Neural crest cell (in vitro differentiated cells): ENCODE measurements around the gene ADAT3. TPM values are rescaled to one million over a fixed set of nuclear protein-coding genes. Genes with fewer than 3 reads are reported as not detected.

ENCODE experiments used
- DNase-seq: peaks from one replicate; pipeline ENCODE4 v3.0.0; 2021; ENCODE audit warnings: low read depth, mixed read lengths, low spot score
- H3K27ac Mint-ChIP-seq: one replicate; pipeline ENCODE4 v1.8.0; 2021; ENCODE audit warnings: mild to moderate bottlenecking, mixed read lengths; ENCODE audit not compliant: unreplicated experiment
- H3K27me3 Mint-ChIP-seq: 2 replicates; pipeline ENCODE4 v1.8.0; 2021; ENCODE audit warnings: low read depth, mild to moderate bottlenecking, mixed read lengths
- H3K36me3 Mint-ChIP-seq: 2 replicates; pipeline ENCODE4 v1.8.0; 2021; ENCODE audit warnings: low read depth, mild to moderate bottlenecking, mixed read lengths
- H3K4me1 Mint-ChIP-seq: 2 replicates; pipeline ENCODE4 v1.8.0; 2021; ENCODE audit warnings: mixed read lengths
- H3K4me3 Mint-ChIP-seq: one replicate; pipeline ENCODE4 v1.8.0; 2021; ENCODE audit warnings: mild to moderate bottlenecking, mixed read lengths
- H3K9me3 Mint-ChIP-seq: 2 replicates; pipeline ENCODE4 v1.8.0; 2021; ENCODE audit warnings: mixed read lengths
- total RNA-seq: library from RNA; stranded (reverse); gene quantifications from 2 replicates; pipeline ENCODE4 v1.2.1, GENCODE V29; 2021
- TF ChIP-seq, protein P1 (sequence below): fragments of 200-600 bp; sonication (generic); conservative IDR thresholded peaks from 2 replicates; pipeline ENCODE4 v1.5.0; 2021; ENCODE audit warnings: antibody characterized with exemption, mild to moderate bottlenecking

The ADAT3 gene
- total RNA-seq, 1 donor from 2014 or later, result 13.7 TPM

DNA sequence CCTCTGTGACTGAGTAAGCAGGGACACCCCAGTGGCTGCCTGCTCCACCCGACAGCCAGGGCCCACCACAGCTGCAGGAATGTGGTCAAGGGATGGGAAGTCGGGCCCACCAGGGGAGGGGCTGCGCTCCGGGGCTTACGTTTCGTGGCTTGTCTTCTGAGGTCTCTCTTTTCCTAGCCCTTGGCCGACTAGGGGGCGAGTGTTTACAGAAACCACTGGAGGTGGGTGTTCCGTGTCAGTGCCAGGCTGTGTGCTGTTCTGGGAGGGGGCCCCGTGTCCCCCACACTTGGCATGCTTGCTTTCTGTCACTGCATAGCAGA is 4.5 kb downstream of the ADAT3 start:
- Mint-ChIP-seq H3K4me1 (peaks cover 9% of the 10 kb centered on the region), H3K27me3 (no peaks in the 10 kb centered on the region), H3K4me3 (no peak overlapping the region), H3K36me3 (peaks cover 4% of the 10 kb centered on the region), H3K9me3 (no peaks in the 10 kb centered on the region), H3K27ac (no peak overlapping the region)
- no peak for DNase-seq
- TF ChIP-seq, protein P1, sequence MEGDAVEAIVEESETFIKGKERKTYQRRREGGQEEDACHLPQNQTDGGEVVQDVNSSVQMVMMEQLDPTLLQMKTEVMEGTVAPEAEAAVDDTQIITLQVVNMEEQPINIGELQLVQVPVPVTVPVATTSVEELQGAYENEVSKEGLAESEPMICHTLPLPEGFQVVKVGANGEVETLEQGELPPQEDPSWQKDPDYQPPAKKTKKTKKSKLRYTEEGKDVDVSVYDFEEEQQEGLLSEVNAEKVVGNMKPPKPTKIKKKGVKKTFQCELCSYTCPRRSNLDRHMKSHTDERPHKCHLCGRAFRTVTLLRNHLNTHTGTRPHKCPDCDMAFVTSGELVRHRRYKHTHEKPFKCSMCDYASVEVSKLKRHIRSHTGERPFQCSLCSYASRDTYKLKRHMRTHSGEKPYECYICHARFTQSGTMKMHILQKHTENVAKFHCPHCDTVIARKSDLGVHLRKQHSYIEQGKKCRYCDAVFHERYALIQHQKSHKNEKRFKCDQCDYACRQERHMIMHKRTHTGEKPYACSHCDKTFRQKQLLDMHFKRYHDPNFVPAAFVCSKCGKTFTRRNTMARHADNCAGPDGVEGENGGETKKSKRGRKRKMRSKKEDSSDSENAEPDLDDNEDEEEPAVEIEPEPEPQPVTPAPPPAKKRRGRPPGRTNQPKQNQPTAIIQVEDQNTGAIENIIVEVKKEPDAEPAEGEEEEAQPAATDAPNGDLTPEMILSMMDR, result no peak

DNA sequence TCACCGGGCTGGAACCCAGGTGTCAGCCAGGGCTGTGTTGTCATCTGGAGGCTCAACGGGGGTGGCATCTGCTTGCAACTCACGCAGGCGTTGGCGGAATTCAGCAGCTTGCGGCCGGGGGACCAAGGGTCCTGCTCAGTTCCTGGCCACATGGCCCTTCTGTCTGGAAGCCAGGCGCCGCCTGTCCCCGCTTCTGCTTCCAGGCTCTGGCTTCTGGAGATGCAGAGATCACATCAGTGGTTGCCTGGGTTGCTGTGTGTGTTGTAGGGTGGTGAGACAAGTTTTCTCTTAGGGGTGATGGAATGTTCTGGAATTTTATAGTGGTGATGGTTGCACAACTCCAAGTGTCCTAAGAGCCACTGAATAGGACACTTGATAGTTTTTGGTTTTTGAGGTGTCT is 5.0 kb downstream of the ADAT3 start:
- H3K27me3 Mint-ChIP-seq, result no peaks in the 10 kb centered on the region
- H3K36me3 Mint-ChIP-seq, result peaks cover 4% of the 10 kb centered on the region
- peak overlapping the region; percentile 63 for H3K27ac Mint-ChIP-seq
- peaks cover 9% of the 10 kb centered on the region for H3K4me1 Mint-ChIP-seq
- H3K4me3 Mint-ChIP-seq, result peak overlapping the region; percentile 39
- TF ChIP-seq, protein P1, result no peak
- no peak for DNase-seq
- no peaks in the 10 kb centered on the region for H3K9me3 Mint-ChIP-seq

DNA sequence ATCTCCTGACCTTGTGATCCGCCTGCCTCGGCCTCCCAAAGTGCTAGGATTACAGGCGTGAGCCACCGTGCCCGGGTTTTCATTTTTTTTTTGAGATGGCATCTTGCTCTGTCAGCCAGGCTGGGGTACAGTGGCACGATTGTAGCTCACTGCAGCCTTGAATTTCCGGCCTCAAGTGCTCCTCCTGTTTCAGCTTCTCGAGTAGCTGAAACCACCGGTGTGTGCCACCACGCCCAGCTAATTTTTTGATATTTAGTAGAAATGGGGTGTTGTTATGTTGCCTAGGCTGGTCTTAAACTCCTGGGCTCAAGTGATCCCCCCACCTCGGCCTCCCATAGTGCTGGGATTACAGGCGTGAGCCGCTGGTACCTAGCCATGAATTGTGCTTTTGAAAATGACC is 5.9 kb downstream of the ADAT3 start:
- no peak overlapping the region for H3K27ac Mint-ChIP-seq
- H3K36me3 Mint-ChIP-seq, result peaks cover 4% of the 10 kb centered on the region
- peaks cover 4% of the 10 kb centered on the region for H3K4me1 Mint-ChIP-seq
- H3K9me3 Mint-ChIP-seq, result no peaks in the 10 kb centered on the region
- no peak for DNase-seq
- H3K4me3 Mint-ChIP-seq, result no peak overlapping the region
- no peaks in the 10 kb centered on the region for H3K27me3 Mint-ChIP-seq
- TF ChIP-seq, protein P1, result no peak

DNA sequence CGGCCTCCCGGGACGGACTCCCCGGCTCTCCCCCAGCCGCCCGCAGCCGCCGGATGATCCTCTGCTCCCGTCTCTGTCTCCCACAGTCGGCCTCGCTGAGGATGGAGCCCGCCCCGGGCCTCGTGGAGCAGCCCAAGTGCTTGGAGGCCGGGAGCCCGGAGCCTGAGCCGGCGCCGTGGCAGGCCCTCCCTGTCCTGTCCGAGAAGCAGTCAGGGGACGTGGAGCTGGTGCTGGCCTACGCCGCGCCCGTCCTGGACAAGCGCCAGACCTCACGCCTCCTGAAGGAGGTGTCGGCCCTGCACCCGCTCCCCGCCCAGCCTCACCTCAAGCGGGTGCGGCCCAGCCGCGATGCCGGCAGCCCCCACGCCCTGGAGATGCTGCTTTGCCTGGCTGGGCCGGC is 6.8 kb downstream of the ADAT3 start:
- Mint-ChIP-seq H3K27ac (no peak overlapping the region), H3K4me1 (peaks cover 4% of the 10 kb centered on the region), H3K36me3 (peaks cover 4% of the 10 kb centered on the region), H3K27me3 (no peaks in the 10 kb centered on the region), H3K4me3 (no peak overlapping the region), H3K9me3 (no peaks in the 10 kb centered on the region)
- TF ChIP-seq, protein P1, result no peak
- DNase-seq, result no peak

DNA sequence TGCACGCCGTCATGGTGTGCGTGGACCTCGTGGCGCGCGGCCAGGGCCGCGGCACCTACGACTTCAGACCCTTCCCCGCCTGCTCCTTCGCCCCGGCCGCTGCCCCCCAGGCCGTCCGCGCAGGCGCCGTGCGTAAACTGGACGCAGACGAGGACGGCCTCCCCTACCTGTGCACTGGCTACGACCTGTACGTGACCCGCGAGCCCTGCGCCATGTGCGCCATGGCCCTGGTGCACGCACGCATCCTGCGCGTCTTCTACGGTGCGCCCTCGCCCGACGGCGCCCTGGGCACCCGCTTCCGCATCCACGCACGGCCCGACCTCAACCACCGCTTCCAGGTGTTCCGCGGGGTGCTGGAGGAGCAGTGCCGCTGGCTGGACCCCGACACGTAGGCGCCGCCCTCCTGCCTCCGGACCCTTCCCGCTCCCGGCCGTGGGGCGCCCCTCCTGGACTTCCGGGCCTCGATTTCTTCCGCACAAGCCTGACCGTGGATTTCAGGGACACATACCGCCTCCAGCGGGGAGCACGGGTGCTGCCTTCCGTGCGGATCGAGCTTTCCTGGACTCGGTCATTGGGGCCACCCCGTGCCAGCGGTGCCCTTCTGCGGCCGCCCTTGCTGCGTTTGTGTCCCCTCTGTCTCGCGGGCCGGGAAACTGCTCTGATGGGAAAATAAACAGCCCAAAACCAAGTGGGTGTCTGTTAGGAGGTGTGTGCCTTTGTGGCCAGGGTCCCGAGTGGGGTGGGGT is 7.7 kb downstream of the ADAT3 start:
- Mint-ChIP-seq H3K4me3 (no peak overlapping the region), H3K27ac (no peak overlapping the region), H3K27me3 (no peaks in the 10 kb centered on the region), H3K36me3 (peaks cover 4% of the 10 kb centered on the region), H3K9me3 (no peaks in the 10 kb centered on the region), H3K4me1 (peaks cover 4% of the 10 kb centered on the region)
- TF ChIP-seq, protein P1, result no peak
- DNase-seq, result no peak
